ENCODE data around the gene RAB13. TPM values are rescaled to one million over a fixed set of nuclear protein-coding genes. Genes with fewer than 3 reads are reported as not detected.

The RAB13 gene
- total and polyA plus RNA-seq, 2 of the 8 experiments (the other 6 are each of a cell fraction or from before 2014, with no cell fraction given) = 70.5 to 157 TPM

DNA sequence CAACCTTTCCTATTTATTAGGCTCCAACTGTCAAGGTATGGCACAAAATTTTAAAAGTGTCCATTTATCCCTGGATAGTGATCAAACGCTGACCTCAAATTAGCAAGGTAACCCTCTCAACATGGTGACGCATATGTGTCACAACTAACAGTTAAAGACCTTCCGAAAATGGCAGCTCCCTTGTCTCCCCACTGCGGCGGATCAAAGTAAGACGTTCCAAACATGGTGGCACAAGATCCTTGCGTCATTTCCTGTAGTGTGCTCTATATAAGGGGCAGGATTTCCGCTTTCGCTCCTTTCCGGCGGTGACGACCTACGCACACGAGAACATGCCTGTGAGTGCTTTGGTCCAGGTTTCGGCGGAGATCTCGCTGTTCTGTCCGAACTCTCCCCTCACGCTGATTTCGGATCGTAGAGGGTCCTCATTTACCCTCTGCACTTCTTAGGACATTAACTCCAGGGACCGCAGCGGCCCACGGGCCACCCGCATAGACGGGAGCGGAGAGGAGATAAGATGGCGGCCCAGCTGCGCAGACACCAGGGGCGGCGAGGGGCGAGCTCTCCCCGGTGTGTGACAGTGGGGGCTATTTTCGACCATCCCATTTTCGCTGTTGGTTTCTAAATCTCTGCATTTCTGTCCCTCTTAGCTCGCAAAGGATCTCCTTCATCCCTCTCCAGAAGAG, 4.5 kb upstream of the RAB13 start, which contains the start of gene RPS27:
Gene RPS27, plus strand, starts transcription at position 295 of the 683 bp plus-strand sequence. Its CDS starts 35 bp downstream, at position 330.
- FAIRE-seq = peak; percentile 73
- H2AFZ ChIP-seq (ENCODE audit: low read length) = peak within 1 kb of the TSS; percentile 31; the same call in 1 of the 2 replicates
- CTCF ChIA-PET (ENCODE audit: partially characterized antibody) = interaction anchor here (0.6 to 1.9 kb wide), 9 partner anchors 9 to 194 kb away, joined by 3 to 7 read pairs (median 4); partner anchors contain the start of genes CREB3L4 and JTB
- no peak for TF ChIP-seq KDM4A (IDR thresholded peaks at IDR 0.05; ENCODE audit: low read depth, low read length, severe bottlenecking)
- peak; percentile 85 for TF ChIP-seq CHD1 (IDR thresholded peaks at IDR 0.05; ENCODE audit: low read depth, low read length)
- TF ChIP-seq RXRA (IDR thresholded peaks at IDR 0.05; ENCODE audit: insufficient read depth, low read depth, low read length) = no peak
- TF ChIP-seq POU5F1 (IDR thresholded peaks at IDR 0.05; ENCODE audit: low read depth, low read length) = no peak
- no peak for TF ChIP-seq ZNF274 (IDR thresholded peaks at IDR 0.05; ENCODE audit: borderline replicate concordance, extremely low read depth, low read length)
- peak; percentile 85 for TF ChIP-seq CEBPB (IDR thresholded peaks at IDR 0.05; ENCODE audit: low read depth, low read length)
- peak; percentile 98 for TF ChIP-seq GTF2F1 (IDR thresholded peaks at IDR 0.05; ENCODE audit: borderline replicate concordance, low read depth, low read length)
- TF ChIP-seq SP4 (IDR thresholded peaks at IDR 0.05; ENCODE audit: low read length) = no peak
- TF ChIP-seq BRCA1 (IDR thresholded peaks at IDR 0.05; ENCODE audit: low read depth, low read length) = no peak
- peak; percentile 69; the same call in 1 of the 2 replicates for TF ChIP-seq SP1 (IDR thresholded peaks at IDR 0.05; ENCODE audit: low read depth, low read length)
- TF ChIP-seq, protein P1, sequence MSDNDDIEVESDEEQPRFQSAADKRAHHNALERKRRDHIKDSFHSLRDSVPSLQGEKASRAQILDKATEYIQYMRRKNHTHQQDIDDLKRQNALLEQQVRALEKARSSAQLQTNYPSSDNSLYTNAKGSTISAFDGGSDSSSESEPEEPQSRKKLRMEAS (IDR thresholded peaks at IDR 0.05) = no peak
- no peak for TF ChIP-seq SUZ12 (IDR thresholded peaks at IDR 0.05; ENCODE audit: low read length)

More for the DNA sequence above, 4.5 kb upstream of the RAB13 start, which contains the start of gene RPS27:
- Histone ChIP-seq H3K23me2 (ENCODE audit: low read depth, low read length) (peaks cover 11% of the 10 kb centered on the region), H3K79me2 (ENCODE audit: control insufficient read depth in 1 of 2, insufficient read depth in 2 of 2, low read length in 2 of 2) (peaks cover 0 to 22% of the 10 kb centered on the region in 2 experiments; a peak in 3 of 4 replicates), H3K4me3 (ENCODE audit: extremely low read depth in 1 of 4, insufficient read depth in 2 of 4, low read depth in 3 of 4, low read length in 4 of 4) (peak within 1 kb of the TSS; percentile 78 to 95 (median 87)), H3K4ac (replicated peaks; ENCODE audit: insufficient read length, low read depth, low read length) (peak within 1 kb of the TSS; percentile 27), H3K56ac (replicated peaks; ENCODE audit: insufficient read length, low read depth, low read length) (peak within 1 kb of the TSS; percentile 89), H3K23ac (ENCODE audit: insufficient read length) (no peak within 1 kb of the TSS), H3K4me1 (replicated peaks in 1 of 4; ENCODE audit: control insufficient read depth in 3 of 4, insufficient read depth in 4 of 4, low read length in 3 of 4) (peaks cover 0 to 8% (median 3%) of the 10 kb centered on the region in 4 experiments; a peak in 4 of 7 replicates), H3K14ac (ENCODE audit: insufficient read length) (no peak within 1 kb of the TSS), H3K18ac (ENCODE audit: extremely low read depth, low read length) (peak within 1 kb of the TSS; percentile 85), H3K79me1 (ENCODE audit: low read depth, low read length) (no peaks in the 10 kb centered on the region), H2BK12ac (ENCODE audit: low read depth, low read length) (no peak within 1 kb of the TSS; the same call in 1 of the 2 replicates), H2AK5ac (ENCODE audit: low read depth, low read length) (no peak within 1 kb of the TSS), H3K27ac (ENCODE audit: low read depth, low read length) (peak within 1 kb of the TSS; percentile 95), H3K9ac (replicated peaks in 1 of 4; ENCODE audit: extremely low read depth in 1 of 4, low read depth in 3 of 4, low read length in 3 of 4) (peak within 1 kb of the TSS; percentile 91 to 100 (median 98)), H3K9me3 (ENCODE audit: insufficient read depth in 2 of 2, low read depth in 1 of 2, low read length in 1 of 2) (peaks cover 0 to 2% of the 10 kb centered on the region in 2 experiments; a peak in 1 of 4 replicates), H4K5ac (ENCODE audit: insufficient read length, low read depth, low read length) (peak within 1 kb of the TSS; percentile 71), H4K8ac (ENCODE audit: extremely low read depth, insufficient read depth, low read length) (peak within 1 kb of the TSS; percentile 98; the same call in 1 of the 2 replicates), H2BK5ac (ENCODE audit: low read depth, low read length) (peak within 1 kb of the TSS; percentile 90), H3K4me2 (ENCODE audit: insufficient read depth in 1 of 2, low read depth in 2 of 2, low read length in 2 of 2) (peak within 1 kb of the TSS; percentile 75 to 91), H4K20me1 (replicated peaks in 1 of 2; ENCODE audit: control insufficient read depth in 1 of 2, insufficient read depth in 2 of 2, low read length in 2 of 2) (peaks cover 0 to 6% of the 10 kb centered on the region in 2 experiments), H4K91ac (replicated peaks; ENCODE audit: insufficient read length, low read length) (peak within 1 kb of the TSS; percentile 66), H3K36me3 (ENCODE audit: control insufficient read depth in 2 of 4, insufficient read depth in 4 of 4, low read length in 3 of 4) (peaks cover 14 to 42% (median 27%) of the 10 kb centered on the region in 4 experiments), H2BK20ac (ENCODE audit: low read length) (no peak within 1 kb of the TSS), H3K27me3 (replicated peaks in 1 of 4; ENCODE audit: control insufficient read depth in 3 of 4, extremely low read depth in 1 of 4, insufficient read depth in 3 of 4, low read length in 3 of 4) (no peaks in the 10 kb centered on the region), H2BK120ac (replicated peaks; ENCODE audit: low read depth, low read length) (no peak within 1 kb of the TSS), H2BK15ac (ENCODE audit: low read length) (no peak within 1 kb of the TSS)
- POLR2A ChIA-PET (ENCODE audit: partially characterized antibody) = interaction anchor here (0.6 to 13.2 kb wide), 119 partner anchors 11 to 470 kb away, joined by 3 to 454 read pairs (median 5); partner anchors contain the start of genes CREB3L4, CRTC2, DENND4B and GATAD2B
- peak; percentile 86 to 93 for DNase-seq (ENCODE audit: low read depth in 1 of 2, low spot score in 2 of 2)
- 2% methylated on average over 36 of the region's 36 CpGs; no CpG with 5 or more reads in 1 of the 2 experiments for WGBS, 2 experiments (ENCODE audit: extremely low coverage in 1 of 2, insufficient coverage in 1 of 2, insufficient read length in 1 of 2, insufficient replicate concordance in 2 of 2, low coverage in 1 of 2, low lambda C conversion rate in 2 of 2, missing lambda C conversion rate in 1 of 2)

Data from H1 (cell line).